HG02610 (cell line): ENCODE results near the gene ST6GAL1.
"Not testable (repeated sequence)": the region's sequence is repeated elsewhere in the genome, so short reads cannot be mapped to it uniquely, and the experiment has no call there.

ENCODE experiments used
- ATAC-seq: cut with Tn5 transposase; IDR thresholded peaks from one replicate; pipeline ENCODE4 v1.9.1; 2021; ENCODE audit warnings: mild to moderate bottlenecking, moderate library complexity; ENCODE audit not compliant: unreplicated experiment

Gene ST6GAL1

GRCh38 chr3:186930143-186930640 is at the start of gene ST6GAL1:
Gene ST6GAL1 (plus strand): TSS chr3:186930526. CDS start chr3:187042704, 112,178 bp downstream.
- peak; percentile 69 for ATAC-seq

- ATAC-seq: no peak
These were observed 48.2 kb upstream of the ST6GAL1 start for GRCh38 chr3:186882150-186882524.

GRCh38 chr3:186882881-186883685 is 47.2 kb upstream of the ST6GAL1 start:
- ATAC-seq: peak; percentile 63

GRCh38 chr3:186883686-186884058 is 46.7 kb upstream of the ST6GAL1 start:
- no peak for ATAC-seq

GRCh38 chr3:186884868-186885267 is 45.5 kb upstream of the ST6GAL1 start:
- not testable (repeated sequence) for ATAC-seq

GRCh38 chr3:186886202-186886981 is 43.9 kb upstream of the ST6GAL1 start:
- no peak for ATAC-seq

GRCh38 chr3:186887507-186887938 is 42.8 kb upstream of the ST6GAL1 start:
- not testable (repeated sequence) for ATAC-seq

GRCh38 chr3:186888569-186888968 is 41.8 kb upstream of the ST6GAL1 start:
- ATAC-seq: no peak

GRCh38 chr3:186889698-186890097 is 40.6 kb upstream of the ST6GAL1 start:
- ATAC-seq: not testable (repeated sequence)

GRCh38 chr3:186890911-186891310 is 39.4 kb upstream of the ST6GAL1 start:
- ATAC-seq: no peak

GRCh38 chr3:186893071-186893470 is 37.3 kb upstream of the ST6GAL1 start:
- ATAC-seq: not testable (repeated sequence)

GRCh38 chr3:186895406-186895805 is 34.9 kb upstream of the ST6GAL1 start:
- ATAC-seq: no peak

- ATAC-seq: no peak
These were observed 34.3 kb upstream of the ST6GAL1 start for GRCh38 chr3:186896006-186896405.

- no peak for ATAC-seq
These were observed 33.5 kb upstream of the ST6GAL1 start for GRCh38 chr3:186896875-186897274.

- no peak for ATAC-seq
These were observed 29.1 kb upstream of the ST6GAL1 start for GRCh38 chr3:186901135-186901734.

GRCh38 chr3:186902154-186902553 is 28.2 kb upstream of the ST6GAL1 start:
- no peak for ATAC-seq

- no peak for ATAC-seq
These were observed 27.6 kb upstream of the ST6GAL1 start for GRCh38 chr3:186902713-186903112.

GRCh38 chr3:186903676-186904075 is 26.6 kb upstream of the ST6GAL1 start:
- ATAC-seq: not testable (repeated sequence)

GRCh38 chr3:186907075-186907474 is 23.3 kb upstream of the ST6GAL1 start:
- ATAC-seq: not testable (repeated sequence)

- no peak for ATAC-seq
These were observed 21.1 kb upstream of the ST6GAL1 start for GRCh38 chr3:186909078-186909853.
